C4-2B (cell line): ENCODE measurements around the gene MGST3.
"Not testable (repeated sequence)": the region's sequence is repeated elsewhere in the genome, so short reads cannot be mapped to it uniquely, and the experiment has no call there.

Experiments used
- H3K27ac ChIP-seq: fragments of 450-650 bp; 2 replicates; pipeline ENCODE4 v1.5.1; 2017
- CTCF ChIP-seq: fragments of 450-650 bp; conservative IDR thresholded peaks from 2 replicates; pipeline ENCODE4 v1.5.1; 2017; ENCODE audit warnings: mild to moderate bottlenecking
- ZFX ChIP-seq: fragments of 450-650 bp; IDR thresholded peaks from 2 replicates; pipeline ENCODE4 v1.6.1; 2017

Gene MGST3

GRCh38 chr1:165680303-165680702 is 49.3 kb downstream of the MGST3 start:
- TF ChIP-seq CTCF: no peak
- H3K27ac ChIP-seq: no peak overlapping the region

GRCh38 chr1:165680773-165681172 is 49.7 kb downstream of the MGST3 start:
- not testable (repeated sequence) for H3K27ac ChIP-seq

- H3K27ac ChIP-seq: no peak overlapping the region
- no peak for TF ChIP-seq CTCF
- no peak for TF ChIP-seq ZFX
Observed at GRCh38 chr1:165683848-165684485, 52.9 kb downstream of the MGST3 start.

- H3K27ac ChIP-seq: no peak overlapping the region
- no peak for TF ChIP-seq CTCF
- no peak for TF ChIP-seq ZFX
Observed at GRCh38 chr1:165686121-165686970, 55.3 kb downstream of the MGST3 start.

- no peak overlapping the region for H3K27ac ChIP-seq
- TF ChIP-seq ZFX (no peak), CTCF (no peak)
Observed at GRCh38 chr1:165686971-165687433, 56.0 kb downstream of the MGST3 start.

- TF ChIP-seq ZFX (no peak), CTCF (no peak)
- H3K27ac ChIP-seq: no peak overlapping the region
Observed at GRCh38 chr1:165688046-165688445, 57.0 kb downstream of the MGST3 start.

- H3K27ac ChIP-seq: no peak overlapping the region
- TF ChIP-seq ZFX (no peak), CTCF (no peak)
Observed at GRCh38 chr1:165695031-165695430, 64.0 kb downstream of the MGST3 start.

GRCh38 chr1:165696625-165697100 is 65.6 kb downstream of the MGST3 start:
- TF ChIP-seq ZFX (no peak), CTCF (no peak)
- no peak overlapping the region for H3K27ac ChIP-seq
